GM23338 (cell line): ENCODE measurements around the gene PPP6R1. TPM values are rescaled to one million over a fixed set of nuclear protein-coding genes. Genes with fewer than 3 reads are reported as not detected.
A peak's percentile ranks its signal among the peaks of the same experiment; 100 is the strongest.

Experiments used
- ATAC-seq: fragments of 200-7000 bp; cut with Tn5 transposase; 3 replicates; pipeline ENCODE4 v1.9.1; 2020
- DNase-seq: peaks from one replicate; pipeline ENCODE4 v3.0.0-alpha.2; 2015; ENCODE audit warnings: low spot score
- H2AFZ ChIP-seq: fragments of 200-600 bp; sonication (generic); 2 replicates; pipeline ENCODE4 v1.8.0; 2016; ENCODE audit warnings: antibody characterized with exemption, mild to moderate bottlenecking, moderate library complexity
- H3F3A ChIP-seq: fragments of 200-600 bp; sonication (generic); replicated peaks from 2 replicates; pipeline ENCODE4 v1.8.0; 2017; ENCODE audit warnings: antibody characterized with exemption, mixed run types, low read depth
- H3K27ac ChIP-seq: fragments of 200-600 bp; sonication (generic); 2 replicates; pipeline ENCODE4 v1.6.1; 2016; ENCODE audit warnings: low read depth
- H3K27me3 ChIP-seq: fragments of 200-600 bp; sonication (generic); 2 replicates; pipeline ENCODE4 v1.8.0; 2016; ENCODE audit warnings: mild to moderate bottlenecking, mixed run types, moderate library complexity; ENCODE audit not compliant: insufficient read depth
- H3K36me3 ChIP-seq: fragments of 200-600 bp; sonication (generic); 2 replicates; pipeline ENCODE4 v1.8.0; 2016; ENCODE audit warnings: mild to moderate bottlenecking; ENCODE audit not compliant: insufficient read depth
- H3K4me1 ChIP-seq: fragments of 200-600 bp; sonication (generic); 2 replicates; pipeline ENCODE4 v1.8.0; 2016; ENCODE audit warnings: mild to moderate bottlenecking, moderate library complexity; ENCODE audit not compliant: insufficient read depth
- H3K4me2 ChIP-seq: fragments of 200-600 bp; sonication (generic); 2 replicates; pipeline ENCODE4 v1.7.1; 2017; ENCODE audit warnings: mixed run types
- H3K4me3 ChIP-seq: fragments of 200-600 bp; sonication (generic); 2 replicates; pipeline ENCODE4 v1.6.1; 2016; ENCODE audit warnings: mixed run types
- H3K79me2 ChIP-seq: fragments of 200-600 bp; sonication (generic); replicated peaks from 2 replicates; pipeline ENCODE4 v1.8.0; 2017; ENCODE audit warnings: mild to moderate bottlenecking; ENCODE audit not compliant: insufficient read depth
- H3K9me2 ChIP-seq: fragments of 200-600 bp; sonication (generic); 2 replicates; pipeline ENCODE4 v1.8.0; 2017; ENCODE audit not compliant: insufficient read depth
- H4K20me1 ChIP-seq: fragments of 200-600 bp; sonication (generic); replicated peaks from 2 replicates; pipeline ENCODE4 v1.8.0; 2017; ENCODE audit warnings: mild to moderate bottlenecking; ENCODE audit not compliant: insufficient read depth
- H3K27ac Mint-ChIP-seq: 2 replicates; pipeline ENCODE4 v1.8.0; 2020; ENCODE audit warnings: inconsistent platforms, mild to moderate bottlenecking, moderate library complexity, mixed read lengths
- H3K27me3 Mint-ChIP-seq: 3 replicates; pipeline ENCODE4 v1.8.0; 2022; ENCODE audit warnings: low read depth, mild to moderate bottlenecking, moderate library complexity, mixed read lengths, inconsistent platforms; ENCODE audit not compliant: insufficient read depth, poor library complexity
- H3K36me3 Mint-ChIP-seq: 3 replicates; pipeline ENCODE4 v1.8.0; 2021; ENCODE audit warnings: low read depth, mild to moderate bottlenecking, inconsistent platforms, moderate library complexity, mixed read lengths
- H3K4me1 Mint-ChIP-seq: 3 replicates; pipeline ENCODE4 v1.8.0; 2020; ENCODE audit warnings: mild to moderate bottlenecking, inconsistent platforms, mixed read lengths
- H3K4me3 Mint-ChIP-seq: 3 replicates; pipeline ENCODE4 v1.8.0; 2021; ENCODE audit warnings: moderate library complexity, mild to moderate bottlenecking, inconsistent platforms, mixed read lengths
- H3K9me3 Mint-ChIP-seq: 3 replicates; pipeline ENCODE4 v1.8.0; 2020; ENCODE audit warnings: moderate library complexity, mild to moderate bottlenecking, inconsistent platforms, mixed read lengths
- CREB1 ChIP-seq: fragments of 250-450 bp; sonication (Bioruptor Pico); IDR thresholded peaks from 2 replicates; pipeline ENCODE4 v1.5.0; 2020; ENCODE audit warnings: low read depth, mild to moderate bottlenecking, moderate library complexity
- EZH2 ChIP-seq: fragments of 200-600 bp; sonication (generic); IDR thresholded peaks from one replicate; pipeline ENCODE4 v1.8.0; 2017; ENCODE audit warnings: antibody characterized with exemption, mild to moderate bottlenecking, low read depth; ENCODE audit not compliant: unreplicated experiment
- EZH2phosphoT487 ChIP-seq: fragments of 200-600 bp; sonication (generic); IDR thresholded peaks from one replicate; pipeline ENCODE4 v1.8.1; 2018; ENCODE audit warnings: antibody characterized with exemption; ENCODE audit not compliant: unreplicated experiment
- JUNB ChIP-seq: IDR thresholded peaks from one replicate; pipeline ENCODE4 v1.6.1; 2016; ENCODE audit warnings: antibody characterized with exemption; ENCODE audit not compliant: unreplicated experiment
- NANOG ChIP-seq: IDR thresholded peaks from 2 replicates; pipeline ENCODE4 v1.6.1; 2016; ENCODE audit warnings: antibody characterized with exemption, borderline replicate concordance
- POLR2AphosphoS5 ChIP-seq: IDR thresholded peaks from 2 replicates; pipeline ENCODE4 v1.6.1; 2016; ENCODE audit warnings: antibody characterized with exemption, low read depth
- STAT1 ChIP-seq: IDR thresholded peaks from one replicate; pipeline ENCODE4 v1.6.1; 2016; ENCODE audit warnings: antibody characterized with exemption; ENCODE audit not compliant: unreplicated experiment
- ZNF114 ChIP-seq: fragments of 250-450 bp; sonication (Bioruptor Pico); IDR thresholded peaks from 2 replicates; pipeline ENCODE4 v1.5.0; 2020; ENCODE audit warnings: mild to moderate bottlenecking, moderate library complexity
- ZNF331 ChIP-seq: fragments of 250-450 bp; sonication (Bioruptor Pico); IDR thresholded peaks from 2 replicates; pipeline ENCODE4 v1.5.0; 2020; ENCODE audit warnings: low read depth, mild to moderate bottlenecking, moderate library complexity
- polyA plus RNA-seq: library from polyadenylated mRNA; unstranded; fragments of >200 nt; fragmentation: Nextera tagmentation; extraction: Ambion mirVana; gene quantifications from 2 replicates; pipeline ENCODE4 v1.2.1, GENCODE V29; 2016
- total RNA-seq: library from RNA; depleted of rRNA; stranded (reverse); fragments of >200 nt; shearing (Covaris generic); gene quantifications from 2 replicates; pipeline ENCODE4 v1.2.3, GENCODE V29; 2014
- TF ChIP-seq, protein P1 (sequence below): IDR thresholded peaks from one replicate; pipeline ENCODE4 v1.6.1; 2018; ENCODE audit warnings: antibody characterized with exemption; ENCODE audit not compliant: unreplicated experiment
- TF ChIP-seq, protein P2 (sequence below), 2 experiments: fragments of 200-600 bp in 1 of 2; sonication (generic) in 1 of 2; conservative IDR thresholded peaks; 2 replicates each; pipeline versions ENCODE4 v1.5.1 to v1.6.1; 2016 to 2017; ENCODE audit warnings: antibody characterized with exemption in 2 of 2, low read depth in 2 of 2, mild to moderate bottlenecking in 2 of 2, moderate library complexity in 1 of 2
- TF ChIP-seq, protein P3 (sequence below): fragments of 250-450 bp; sonication (Bioruptor Pico); IDR thresholded peaks from 2 replicates; pipeline ENCODE4 v1.5.0; 2020; ENCODE audit warnings: mild to moderate bottlenecking, moderate library complexity

PPP6R1 gene
- total and polyA plus RNA-seq, 2 experiments from 2014 or later: 22.2 to 70.8 TPM

DNA sequence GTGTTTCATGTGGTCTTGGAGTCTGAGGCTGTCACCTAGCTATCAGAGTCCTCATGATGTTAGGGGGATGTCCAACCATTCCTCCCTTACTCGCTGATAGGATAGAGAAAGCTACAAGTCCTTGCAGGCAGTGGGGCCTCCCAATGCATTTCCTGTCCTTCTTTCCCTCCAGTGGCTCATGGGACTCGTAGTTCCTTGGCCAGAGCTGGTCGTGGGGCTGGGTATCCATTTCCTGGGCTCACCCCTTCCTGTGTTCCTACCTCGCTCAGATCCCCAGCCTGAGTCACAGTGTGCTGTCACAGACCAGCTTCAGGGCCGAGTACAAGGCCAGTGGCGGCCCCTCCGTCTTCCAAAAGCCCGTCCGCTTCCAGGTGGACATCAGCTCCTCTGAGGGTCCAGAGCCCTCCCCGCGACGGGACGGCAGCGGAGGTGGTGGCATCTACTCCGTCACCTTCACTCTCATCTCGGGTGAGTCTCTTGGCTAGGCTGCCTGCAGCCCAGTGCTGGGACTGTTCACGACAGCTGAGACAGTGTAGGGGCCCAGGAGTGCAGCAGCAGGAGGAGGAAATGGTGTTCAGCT is 47.3 kb upstream of the PPP6R1 start:
- H4K20me1 ChIP-seq: no peaks in the 10 kb centered on the region; the same call in 1 of the 2 replicates
- no peaks in the 10 kb centered on the region for H3K27me3 ChIP-seq
- H2AFZ ChIP-seq: no peak overlapping the region
- H3K9me2 ChIP-seq: no peaks in the 10 kb centered on the region
- H3K9me3 Mint-ChIP-seq: no peaks in the 10 kb centered on the region; the same call in 2 of the 3 replicates
- peaks cover 20% of the 10 kb centered on the region for H3F3A ChIP-seq
- peaks cover 11% of the 10 kb centered on the region for H3K36me3 ChIP-seq
- ATAC-seq (no peak), DNase-seq (peak; percentile 46)
- H3K4me1 Mint-ChIP-seq: peaks cover 17% of the 10 kb centered on the region
- no peak overlapping the region for H3K27ac Mint-ChIP-seq
- H3K4me2 ChIP-seq: no peak overlapping the region
- H3K4me1 ChIP-seq: peaks cover 10% of the 10 kb centered on the region
- TF ChIP-seq POLR2AphosphoS5 (no peak), EZH2phosphoT487 (no peak), EZH2 (no peak), CREB1 (CRISPR knock-in tag) (no peak), ZNF114 (CRISPR knock-in tag) (no peak), NANOG (no peak), JUNB (no peak), ZNF331 (CRISPR knock-in tag) (no peak), STAT1 (no peak)
- TF ChIP-seq, protein P1, sequence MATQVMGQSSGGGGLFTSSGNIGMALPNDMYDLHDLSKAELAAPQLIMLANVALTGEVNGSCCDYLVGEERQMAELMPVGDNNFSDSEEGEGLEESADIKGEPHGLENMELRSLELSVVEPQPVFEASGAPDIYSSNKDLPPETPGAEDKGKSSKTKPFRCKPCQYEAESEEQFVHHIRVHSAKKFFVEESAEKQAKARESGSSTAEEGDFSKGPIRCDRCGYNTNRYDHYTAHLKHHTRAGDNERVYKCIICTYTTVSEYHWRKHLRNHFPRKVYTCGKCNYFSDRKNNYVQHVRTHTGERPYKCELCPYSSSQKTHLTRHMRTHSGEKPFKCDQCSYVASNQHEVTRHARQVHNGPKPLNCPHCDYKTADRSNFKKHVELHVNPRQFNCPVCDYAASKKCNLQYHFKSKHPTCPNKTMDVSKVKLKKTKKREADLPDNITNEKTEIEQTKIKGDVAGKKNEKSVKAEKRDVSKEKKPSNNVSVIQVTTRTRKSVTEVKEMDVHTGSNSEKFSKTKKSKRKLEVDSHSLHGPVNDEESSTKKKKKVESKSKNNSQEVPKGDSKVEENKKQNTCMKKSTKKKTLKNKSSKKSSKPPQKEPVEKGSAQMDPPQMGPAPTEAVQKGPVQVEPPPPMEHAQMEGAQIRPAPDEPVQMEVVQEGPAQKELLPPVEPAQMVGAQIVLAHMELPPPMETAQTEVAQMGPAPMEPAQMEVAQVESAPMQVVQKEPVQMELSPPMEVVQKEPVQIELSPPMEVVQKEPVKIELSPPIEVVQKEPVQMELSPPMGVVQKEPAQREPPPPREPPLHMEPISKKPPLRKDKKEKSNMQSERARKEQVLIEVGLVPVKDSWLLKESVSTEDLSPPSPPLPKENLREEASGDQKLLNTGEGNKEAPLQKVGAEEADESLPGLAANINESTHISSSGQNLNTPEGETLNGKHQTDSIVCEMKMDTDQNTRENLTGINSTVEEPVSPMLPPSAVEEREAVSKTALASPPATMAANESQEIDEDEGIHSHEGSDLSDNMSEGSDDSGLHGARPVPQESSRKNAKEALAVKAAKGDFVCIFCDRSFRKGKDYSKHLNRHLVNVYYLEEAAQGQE: no peak
- TF ChIP-seq, protein P2, sequence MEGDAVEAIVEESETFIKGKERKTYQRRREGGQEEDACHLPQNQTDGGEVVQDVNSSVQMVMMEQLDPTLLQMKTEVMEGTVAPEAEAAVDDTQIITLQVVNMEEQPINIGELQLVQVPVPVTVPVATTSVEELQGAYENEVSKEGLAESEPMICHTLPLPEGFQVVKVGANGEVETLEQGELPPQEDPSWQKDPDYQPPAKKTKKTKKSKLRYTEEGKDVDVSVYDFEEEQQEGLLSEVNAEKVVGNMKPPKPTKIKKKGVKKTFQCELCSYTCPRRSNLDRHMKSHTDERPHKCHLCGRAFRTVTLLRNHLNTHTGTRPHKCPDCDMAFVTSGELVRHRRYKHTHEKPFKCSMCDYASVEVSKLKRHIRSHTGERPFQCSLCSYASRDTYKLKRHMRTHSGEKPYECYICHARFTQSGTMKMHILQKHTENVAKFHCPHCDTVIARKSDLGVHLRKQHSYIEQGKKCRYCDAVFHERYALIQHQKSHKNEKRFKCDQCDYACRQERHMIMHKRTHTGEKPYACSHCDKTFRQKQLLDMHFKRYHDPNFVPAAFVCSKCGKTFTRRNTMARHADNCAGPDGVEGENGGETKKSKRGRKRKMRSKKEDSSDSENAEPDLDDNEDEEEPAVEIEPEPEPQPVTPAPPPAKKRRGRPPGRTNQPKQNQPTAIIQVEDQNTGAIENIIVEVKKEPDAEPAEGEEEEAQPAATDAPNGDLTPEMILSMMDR (conservative IDR thresholded peaks at IDR 0.05; ENCODE audit: low read depth in 2 of 2): no peak
- TF ChIP-seq, protein P3, sequence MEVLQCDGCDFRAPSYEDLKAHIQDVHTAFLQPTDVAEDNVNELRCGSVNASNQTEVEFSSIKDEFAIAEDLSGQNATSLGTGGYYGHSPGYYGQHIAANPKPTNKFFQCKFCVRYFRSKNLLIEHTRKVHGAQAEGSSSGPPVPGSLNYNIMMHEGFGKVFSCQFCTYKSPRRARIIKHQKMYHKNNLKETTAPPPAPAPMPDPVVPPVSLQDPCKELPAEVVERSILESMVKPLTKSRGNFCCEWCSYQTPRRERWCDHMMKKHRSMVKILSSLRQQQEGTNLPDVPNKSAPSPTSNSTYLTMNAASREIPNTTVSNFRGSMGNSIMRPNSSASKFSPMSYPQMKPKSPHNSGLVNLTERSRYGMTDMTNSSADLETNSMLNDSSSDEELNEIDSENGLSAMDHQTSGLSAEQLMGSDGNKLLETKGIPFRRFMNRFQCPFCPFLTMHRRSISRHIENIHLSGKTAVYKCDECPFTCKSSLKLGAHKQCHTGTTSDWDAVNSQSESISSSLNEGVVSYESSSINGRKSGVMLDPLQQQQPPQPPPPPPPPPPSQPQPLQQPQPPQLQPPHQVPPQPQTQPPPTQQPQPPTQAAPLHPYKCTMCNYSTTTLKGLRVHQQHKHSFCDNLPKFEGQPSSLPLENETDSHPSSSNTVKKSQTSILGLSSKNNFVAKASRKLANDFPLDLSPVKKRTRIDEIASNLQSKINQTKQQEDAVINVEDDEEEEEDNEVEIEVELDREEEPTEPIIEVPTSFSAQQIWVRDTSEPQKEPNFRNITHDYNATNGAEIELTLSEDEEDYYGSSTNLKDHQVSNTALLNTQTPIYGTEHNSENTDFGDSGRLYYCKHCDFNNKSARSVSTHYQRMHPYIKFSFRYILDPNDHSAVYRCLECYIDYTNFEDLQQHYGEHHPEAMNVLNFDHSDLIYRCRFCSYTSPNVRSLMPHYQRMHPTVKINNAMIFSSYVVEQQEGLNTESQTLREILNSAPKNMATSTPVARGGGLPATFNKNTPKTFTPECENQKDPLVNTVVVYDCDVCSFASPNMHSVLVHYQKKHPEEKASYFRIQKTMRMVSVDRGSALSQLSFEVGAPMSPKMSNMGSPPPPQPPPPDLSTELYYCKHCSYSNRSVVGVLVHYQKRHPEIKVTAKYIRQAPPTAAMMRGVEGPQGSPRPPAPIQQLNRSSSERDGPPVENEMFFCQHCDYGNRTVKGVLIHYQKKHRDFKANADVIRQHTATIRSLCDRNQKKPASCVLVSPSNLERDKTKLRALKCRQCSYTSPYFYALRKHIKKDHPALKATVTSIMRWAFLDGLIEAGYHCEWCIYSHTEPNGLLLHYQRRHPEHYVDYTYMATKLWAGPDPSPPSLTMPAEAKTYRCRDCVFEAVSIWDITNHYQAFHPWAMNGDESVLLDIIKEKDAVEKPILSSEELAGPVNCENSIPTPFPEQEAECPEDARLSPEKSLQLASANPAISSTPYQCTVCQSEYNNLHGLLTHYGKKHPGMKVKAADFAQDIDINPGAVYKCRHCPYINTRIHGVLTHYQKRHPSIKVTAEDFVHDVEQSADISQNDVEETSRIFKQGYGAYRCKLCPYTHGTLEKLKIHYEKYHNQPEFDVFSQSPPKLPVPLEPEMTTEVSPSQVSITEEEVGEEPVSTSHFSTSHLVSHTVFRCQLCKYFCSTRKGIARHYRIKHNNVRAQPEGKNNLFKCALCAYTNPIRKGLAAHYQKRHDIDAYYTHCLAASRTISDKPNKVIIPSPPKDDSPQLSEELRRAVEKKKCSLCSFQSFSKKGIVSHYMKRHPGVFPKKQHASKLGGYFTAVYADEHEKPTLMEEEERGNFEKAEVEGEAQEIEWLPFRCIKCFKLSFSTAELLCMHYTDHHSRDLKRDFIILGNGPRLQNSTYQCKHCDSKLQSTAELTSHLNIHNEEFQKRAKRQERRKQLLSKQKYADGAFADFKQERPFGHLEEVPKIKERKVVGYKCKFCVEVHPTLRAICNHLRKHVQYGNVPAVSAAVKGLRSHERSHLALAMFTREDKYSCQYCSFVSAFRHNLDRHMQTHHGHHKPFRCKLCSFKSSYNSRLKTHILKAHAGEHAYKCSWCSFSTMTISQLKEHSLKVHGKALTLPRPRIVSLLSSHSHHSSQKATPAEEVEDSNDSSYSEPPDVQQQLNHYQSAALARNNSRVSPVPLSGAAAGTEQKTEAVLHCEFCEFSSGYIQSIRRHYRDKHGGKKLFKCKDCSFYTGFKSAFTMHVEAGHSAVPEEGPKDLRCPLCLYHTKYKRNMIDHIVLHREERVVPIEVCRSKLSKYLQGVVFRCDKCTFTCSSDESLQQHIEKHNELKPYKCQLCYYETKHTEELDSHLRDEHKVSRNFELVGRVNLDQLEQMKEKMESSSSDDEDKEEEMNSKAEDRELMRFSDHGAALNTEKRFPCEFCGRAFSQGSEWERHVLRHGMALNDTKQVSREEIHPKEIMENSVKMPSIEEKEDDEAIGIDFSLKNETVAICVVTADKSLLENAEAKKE (CRISPR knock-in tag): no peak
- no peak overlapping the region for H3K27ac ChIP-seq
- H3K4me3 ChIP-seq: no peak overlapping the region
- peaks cover 59% of the 10 kb centered on the region for H3K36me3 Mint-ChIP-seq
- H3K4me3 Mint-ChIP-seq: no peak overlapping the region; the same call in 2 of the 3 replicates
- peaks cover 16% of the 10 kb centered on the region for H3K27me3 Mint-ChIP-seq
- H3K79me2 ChIP-seq: no peaks in the 10 kb centered on the region
